Left renal cortex interstitium (tissue), 4 donors: ENCODE measurements around the gene CBARP. TPM values are rescaled to one million over a fixed set of nuclear protein-coding genes. Genes with fewer than 3 reads are reported as not detected.
"Not testable (repeated sequence)": the region's sequence is repeated elsewhere in the genome, so short reads cannot be mapped to it uniquely, and the experiment has no call there.

Experiments
- DNase-seq, 4 donors: peaks; one replicate each; pipeline ENCODE4 v3.0.0-alpha.2; 2013; ENCODE audit warnings: low read depth in 4 of 4, low spot score in 2 of 4, missing footprints in 1 of 4
- polyA plus RNA-seq, 4 donors: library from polyadenylated mRNA; unstranded; fragments of 120-200 nt; gene quantifications; one replicate each; pipeline ENCODE4 v1.2.1, GENCODE V29; 2013; ENCODE audit not compliant: insufficient read length in 4 of 4

Gene CBARP
- polyA plus RNA-seq, 4 donors, result 1.1 to 5.9 (median 3.5) TPM

- no peak for DNase-seq
Observed at GRCh38 chr19:1254530-1255185, 16.9 kb upstream of the CBARP start.

GRCh38 chr19:1254081-1254527 lies 16.3 kb upstream of the CBARP start:
- no peak for DNase-seq

- no peak for DNase-seq
Observed at GRCh38 chr19:1253514-1254080, 15.8 kb upstream of the CBARP start.

- DNase-seq, result no peak
Observed at GRCh38 chr19:1252821-1253513, 15.2 kb upstream of the CBARP start.

- DNase-seq, result no peak
Observed at GRCh38 chr19:1252221-1252820, 14.5 kb upstream of the CBARP start.

GRCh38 chr19:1251330-1252220 lies 13.8 kb upstream of the CBARP start:
- DNase-seq, result no peak

- DNase-seq, result no peak
Observed at GRCh38 chr19:1250437-1251260, 12.8 kb upstream of the CBARP start.

GRCh38 chr19:1249990-1250436 lies 12.2 kb upstream of the CBARP start:
- DNase-seq, result no peak

- peak in 3 of 4 donors; percentile 91 to 94 (median 94) for DNase-seq
Observed at GRCh38 chr19:1249298-1249989, 11.6 kb upstream of the CBARP start.

GRCh38 chr19:1248786-1249297 lies 11.0 kb upstream of the CBARP start:
- DNase-seq, result no peak

- no peak for DNase-seq
Observed at GRCh38 chr19:1248139-1248785, 10.5 kb upstream of the CBARP start, which contains the start of gene MIDN. TSS of gene MIDN (plus strand) at chr19:1248583. CDS start at chr19:1250297, 1,714 bp downstream.

GRCh38 chr19:1247748-1248138 lies 9.9 kb upstream of the CBARP start:
- DNase-seq, result no peak

GRCh38 chr19:1246265-1247087 lies 8.7 kb upstream of the CBARP start:
- DNase-seq, result not testable (repeated sequence)

GRCh38 chr19:1245494-1246264 lies 7.9 kb upstream of the CBARP start:
- no peak for DNase-seq

- no peak for DNase-seq
Observed at GRCh38 chr19:1244693-1245451, 7.1 kb upstream of the CBARP start.
